HG03060 (cell line): ENCODE data around the gene BCL3.
"Not testable (repeated sequence)": the region's sequence is repeated elsewhere in the genome, so short reads cannot be mapped to it uniquely, and the experiment has no call there.

Experiments used
- ATAC-seq: cut with Tn5 transposase; IDR thresholded peaks from one replicate; pipeline ENCODE4 v1.9.1; 2021; ENCODE audit warnings: low read depth, moderate number of reproducible peaks; ENCODE audit not compliant: unreplicated experiment

BCL3 gene

DNA sequence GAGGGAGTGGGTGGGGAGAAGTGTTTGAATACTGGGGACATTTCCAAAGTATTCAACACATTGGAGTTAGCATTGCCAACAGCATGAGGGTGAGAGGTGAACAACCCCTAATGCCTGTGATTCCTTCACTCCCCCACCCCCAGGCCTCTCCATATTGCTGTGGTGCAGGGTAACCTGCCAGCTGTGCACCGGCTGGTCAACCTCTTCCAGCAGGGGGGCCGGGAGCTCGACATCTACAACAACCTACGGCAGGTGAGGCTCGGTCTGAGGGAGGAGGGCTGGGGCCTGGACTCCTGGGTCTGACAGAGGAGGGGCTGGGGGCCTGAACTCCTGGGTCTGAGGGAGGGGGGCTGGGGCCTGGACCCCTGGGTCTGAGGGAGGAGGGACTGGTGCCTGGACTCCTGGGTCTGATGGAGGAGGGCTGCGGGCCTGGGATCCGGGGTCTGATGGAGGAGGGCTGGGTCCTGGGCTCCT is 7.6 kb downstream of the BCL3 start:
- ATAC-seq = no peak

DNA sequence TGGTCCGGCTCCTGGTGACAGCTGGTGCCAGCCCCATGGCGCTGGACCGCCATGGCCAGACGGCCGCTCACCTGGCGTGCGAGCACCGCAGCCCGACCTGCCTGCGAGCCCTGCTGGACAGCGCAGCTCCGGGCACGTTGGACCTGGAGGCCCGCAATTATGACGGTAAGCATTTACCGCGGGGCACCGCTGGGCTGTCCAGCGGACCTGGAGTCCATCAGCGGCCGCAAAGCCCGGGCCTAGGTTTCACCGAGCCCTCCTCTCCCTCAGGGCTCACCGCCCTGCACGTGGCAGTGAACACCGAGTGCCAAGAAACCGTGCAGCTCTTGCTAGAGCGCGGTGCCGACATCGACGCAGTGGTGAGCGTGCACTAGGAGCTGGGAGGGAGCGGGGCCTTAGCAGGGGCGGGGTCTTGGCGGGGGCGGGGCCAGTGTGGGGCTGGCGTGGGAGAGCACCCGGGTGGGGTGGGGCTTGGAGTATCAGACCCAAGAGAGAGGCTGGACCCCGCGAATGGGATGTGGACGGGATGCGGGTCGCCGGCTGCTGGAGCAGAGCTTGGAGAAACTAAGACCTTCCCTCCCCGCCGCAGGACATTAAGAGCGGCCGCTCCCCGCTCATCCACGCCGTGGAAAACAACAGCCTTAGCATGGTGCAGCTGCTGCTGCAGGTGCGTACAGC is 8.7 kb downstream of the BCL3 start:
- no peak for ATAC-seq

DNA sequence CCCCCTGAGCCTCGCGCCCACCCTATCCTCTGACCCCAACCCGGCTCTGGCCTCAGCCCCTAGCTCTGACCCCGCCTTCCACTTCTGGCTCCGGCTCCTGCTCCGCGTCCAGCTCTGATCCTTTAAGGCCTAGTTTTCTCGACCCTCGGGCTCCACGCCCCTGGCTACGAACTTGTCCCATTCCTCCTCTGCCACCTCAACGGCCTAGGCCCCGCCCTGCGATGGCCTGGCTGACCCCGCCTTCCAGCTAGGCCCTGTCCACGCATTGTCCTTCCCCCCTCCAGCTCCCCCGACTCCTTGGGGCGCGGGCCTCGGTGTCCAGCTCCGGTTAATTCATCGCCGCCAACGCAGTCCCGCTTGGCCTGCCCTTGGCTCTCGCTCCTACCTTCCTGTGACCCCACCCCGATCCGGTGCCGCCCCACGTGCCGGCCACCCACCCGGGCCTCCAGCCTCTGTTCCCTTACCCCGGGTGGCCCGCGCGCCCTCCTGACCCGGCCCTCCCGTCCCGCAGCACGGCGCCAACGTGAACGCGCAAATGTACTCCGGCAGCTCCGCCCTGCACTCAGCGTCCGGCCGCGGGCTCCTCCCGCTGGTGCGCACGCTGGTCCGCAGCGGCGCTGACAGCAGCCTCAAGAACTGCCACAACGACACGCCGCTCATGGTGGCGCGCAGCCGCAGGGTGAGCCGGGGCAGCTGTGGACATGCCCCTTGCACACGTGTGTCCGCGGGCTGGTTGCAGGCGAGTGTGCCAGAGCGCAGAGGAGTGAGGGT is 9.4 kb downstream of the BCL3 start:
- no peak for ATAC-seq

DNA sequence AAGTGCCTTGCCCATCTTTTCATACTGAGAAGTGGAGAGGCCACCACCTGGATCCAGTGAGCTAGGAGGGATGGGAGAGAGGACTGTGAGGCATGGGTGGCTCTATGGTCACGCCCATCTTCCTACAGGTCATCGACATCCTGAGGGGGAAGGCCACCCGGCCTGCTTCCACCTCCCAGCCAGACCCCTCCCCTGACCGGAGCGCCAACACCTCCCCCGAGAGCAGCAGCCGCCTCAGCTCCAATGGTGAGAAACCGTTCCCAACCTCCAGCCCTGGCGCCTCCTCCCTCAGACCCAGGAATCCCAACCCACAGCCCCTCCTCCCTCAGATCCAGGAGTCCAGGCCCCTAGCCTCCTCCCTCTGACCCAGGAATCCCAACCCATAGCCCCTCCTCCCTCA is 10.1 kb downstream of the BCL3 start:
- no peak for ATAC-seq

DNA sequence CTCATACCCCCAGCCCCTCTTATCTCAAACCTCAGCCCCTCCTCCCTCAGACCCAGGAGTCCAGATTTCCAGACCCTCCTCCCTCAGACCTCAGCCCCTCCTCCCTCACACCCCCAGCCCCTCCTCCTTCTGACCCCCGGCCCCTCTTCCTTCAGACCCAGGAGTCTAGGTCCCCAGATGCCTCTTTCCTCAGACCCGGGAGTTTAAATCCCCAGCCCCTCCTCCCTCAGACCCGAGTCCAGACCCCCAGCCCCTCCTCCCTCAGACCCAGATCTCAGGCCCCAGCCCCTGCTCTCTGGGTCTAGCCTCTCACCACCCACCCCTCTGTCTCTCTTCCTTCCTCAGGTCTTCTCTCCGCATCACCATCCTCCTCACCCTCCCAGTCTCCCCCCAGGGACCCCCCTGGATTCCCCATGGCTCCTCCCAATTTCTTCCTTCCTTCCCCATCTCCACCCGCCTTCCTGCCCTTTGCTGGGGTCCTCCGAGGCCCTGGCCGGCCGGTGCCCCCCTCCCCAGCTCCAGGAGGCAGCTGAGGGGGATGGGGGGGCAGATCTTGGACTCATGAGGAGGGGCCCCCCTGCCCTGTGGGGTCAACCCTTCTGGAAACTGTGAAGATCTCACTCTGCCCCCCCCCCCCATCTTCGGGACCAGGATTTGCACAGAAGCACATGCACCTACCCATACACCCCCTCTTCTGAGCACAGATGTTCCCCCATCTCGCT is 10.7 kb downstream of the BCL3 start:
- ATAC-seq = no peak

DNA sequence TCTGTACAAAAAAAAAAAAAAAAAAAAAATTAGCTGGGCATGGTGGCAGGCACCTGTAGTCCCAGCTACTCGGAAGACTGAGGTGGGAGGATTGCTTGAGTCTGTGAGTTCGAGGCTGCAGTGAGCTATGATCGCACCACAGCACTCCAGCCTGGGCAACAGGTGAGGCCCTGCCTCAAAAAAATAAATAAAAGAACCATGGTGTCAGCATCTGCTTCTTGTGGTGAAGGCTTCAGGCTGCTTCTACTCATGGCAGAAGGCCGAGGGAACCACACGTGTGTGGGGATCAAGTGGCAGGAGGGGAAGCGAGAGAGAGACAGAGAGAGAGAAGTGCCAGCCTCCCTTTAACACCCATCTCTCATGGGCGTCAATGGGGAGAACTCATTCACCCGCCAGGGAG is 13.5 kb downstream of the BCL3 start:
- no peak for ATAC-seq

DNA sequence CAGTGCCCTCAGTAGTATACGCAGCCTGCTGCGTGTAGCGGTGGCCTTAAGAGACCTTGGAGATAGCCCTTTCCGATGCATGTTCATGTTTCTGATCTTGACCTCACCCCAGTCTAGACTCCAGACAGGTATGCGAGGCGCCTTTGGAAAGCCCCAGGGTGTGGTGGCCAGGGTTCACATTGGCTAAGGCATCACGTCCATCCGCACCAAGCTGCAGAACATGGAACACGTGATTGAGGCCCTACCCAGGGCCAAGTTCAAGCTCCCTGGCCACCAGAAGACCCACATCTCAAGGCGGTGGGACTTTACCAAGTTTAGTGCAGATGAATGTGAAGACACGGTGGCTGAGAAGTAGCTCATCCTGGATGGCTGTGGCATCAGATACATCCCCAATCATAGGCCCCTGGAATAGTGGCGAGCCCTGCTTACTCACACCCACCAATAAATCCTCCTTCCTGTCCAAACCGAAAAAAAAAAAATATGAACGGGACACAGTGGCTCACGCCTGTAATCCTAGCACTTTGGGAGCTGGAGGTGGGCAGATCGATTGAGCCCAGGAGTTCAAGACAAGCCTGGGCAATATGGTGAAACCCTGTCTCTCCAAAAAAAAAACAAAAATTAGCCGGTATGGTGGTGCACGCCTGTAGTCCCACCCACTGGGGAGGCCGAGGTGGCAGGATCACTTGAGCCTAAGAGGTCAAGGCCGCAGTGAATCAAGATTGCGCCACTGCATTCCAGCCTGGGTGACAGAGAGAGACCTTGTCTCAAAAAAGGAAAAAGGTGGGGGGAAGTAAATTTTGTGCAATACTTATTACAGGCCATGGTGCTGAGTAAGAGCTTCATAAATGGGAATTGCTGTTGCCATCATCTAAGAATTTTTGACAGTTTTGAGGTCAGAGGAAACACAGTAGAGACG is 16.8 kb downstream of the BCL3 start:
- ATAC-seq = no peak

DNA sequence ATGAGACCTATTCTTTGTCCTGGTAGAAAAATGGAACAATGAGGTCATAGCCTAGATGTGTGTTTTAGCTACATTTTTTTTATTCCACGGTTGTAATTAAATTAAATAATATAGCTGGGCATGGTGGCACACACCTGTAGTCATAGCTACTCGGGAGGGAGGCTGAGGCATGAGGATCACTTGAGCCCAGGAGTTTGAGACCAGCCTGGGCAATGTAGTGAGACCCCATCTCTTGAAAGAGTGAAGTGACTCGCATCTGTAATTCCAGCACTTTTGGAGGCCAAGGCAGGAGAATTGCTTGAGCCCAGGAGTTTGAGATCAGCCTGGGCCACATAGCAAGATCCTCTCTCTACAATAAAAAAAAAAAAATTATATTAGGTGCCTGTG is 17.4 kb downstream of the BCL3 start:
- no peak for ATAC-seq

DNA sequence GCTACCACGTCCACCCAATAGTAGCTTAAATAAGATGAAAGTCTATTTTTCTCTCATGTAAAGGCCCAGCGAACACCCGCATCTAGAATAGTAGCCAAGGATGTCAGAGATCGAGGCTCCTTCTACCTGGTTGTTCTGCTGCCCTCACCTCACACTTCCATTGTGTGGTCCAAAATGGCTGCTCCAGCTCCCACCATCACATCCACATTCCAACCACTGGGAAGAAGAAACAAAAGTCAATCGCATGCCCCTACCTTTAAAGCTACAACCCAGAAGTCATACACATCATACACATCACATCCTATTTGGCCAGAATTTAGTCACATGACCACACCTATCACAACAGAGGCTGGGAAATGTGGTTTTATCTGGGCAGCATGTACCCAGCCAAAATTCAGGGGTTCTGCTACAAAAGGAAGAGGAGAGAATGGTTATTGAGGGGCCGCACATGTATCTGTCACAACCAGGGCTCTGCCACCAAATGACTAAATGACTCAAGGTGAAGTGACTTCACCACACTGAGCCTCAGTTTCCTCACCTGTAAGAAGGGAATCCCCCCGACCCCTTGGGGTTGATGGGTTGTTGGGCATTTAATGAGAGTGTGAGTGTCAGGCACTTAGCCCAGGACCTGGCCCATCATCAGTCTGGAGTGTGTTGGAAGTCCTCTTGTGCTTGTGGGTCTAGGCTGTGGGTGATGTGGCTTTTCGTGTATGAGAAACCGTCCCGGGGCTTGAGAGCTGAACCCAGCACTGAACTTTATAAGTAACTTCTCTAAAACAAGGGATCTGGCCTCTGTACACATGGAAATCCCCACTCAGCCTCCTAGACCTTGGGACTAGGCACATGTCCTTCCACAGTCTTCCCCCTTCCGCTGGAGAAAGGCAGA is 19.0 kb downstream of the BCL3 start:
- ATAC-seq = no peak

DNA sequence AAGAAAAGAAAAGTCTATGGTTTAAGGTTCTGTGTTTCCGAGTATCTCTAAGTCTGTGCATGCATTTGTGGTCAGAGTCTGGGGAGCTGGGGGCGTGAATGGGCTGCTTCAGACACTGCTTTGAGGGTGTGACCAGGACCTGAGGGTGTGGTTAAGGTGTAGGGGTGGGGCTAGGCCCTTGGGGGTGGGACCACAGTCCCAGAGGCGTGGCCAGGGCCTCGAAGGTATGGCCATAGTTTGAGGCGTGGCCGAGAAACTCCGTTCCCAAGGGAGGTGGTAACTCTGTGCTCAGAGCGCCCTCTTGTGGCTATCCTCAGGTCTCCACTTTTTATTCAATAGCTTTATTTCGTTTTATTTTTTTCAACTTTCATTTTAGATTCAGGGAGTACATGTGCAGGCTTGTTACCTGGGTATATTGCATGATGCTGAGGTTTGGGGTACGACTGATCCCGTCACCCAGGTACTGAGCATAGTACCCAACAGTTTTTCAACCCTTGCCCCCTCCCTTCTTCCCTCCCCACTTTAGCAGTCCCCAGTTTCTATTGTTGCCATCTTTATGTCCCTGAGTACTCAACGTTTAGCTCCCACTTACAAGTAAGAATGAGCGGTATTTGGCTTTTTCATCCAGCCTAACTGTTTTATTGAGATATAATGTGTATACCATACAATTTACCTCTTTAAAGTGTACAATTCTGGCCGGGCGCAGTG is 22.2 kb downstream of the BCL3 start:
- peak; percentile 76 for ATAC-seq

DNA sequence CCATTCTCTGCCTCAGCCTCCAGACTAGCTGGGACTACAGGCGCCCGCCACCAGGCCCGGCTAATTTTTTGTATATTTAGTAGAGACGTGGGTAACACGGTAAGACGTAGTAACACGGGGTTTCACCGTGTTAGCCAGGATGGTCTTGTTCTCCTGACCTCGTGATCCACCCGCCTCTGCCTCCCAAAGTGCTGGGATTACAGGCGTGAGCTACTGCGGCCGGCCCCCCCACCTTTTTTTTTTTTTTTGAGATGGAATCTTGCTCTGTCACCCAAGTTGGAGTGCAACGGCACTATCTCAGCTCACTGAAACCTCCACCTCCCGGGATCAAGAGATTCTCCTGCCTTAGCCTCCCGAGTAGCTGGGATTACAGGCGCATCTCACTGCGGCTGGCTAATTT is 23.6 kb downstream of the BCL3 start:
- ATAC-seq = not testable (repeated sequence)

DNA sequence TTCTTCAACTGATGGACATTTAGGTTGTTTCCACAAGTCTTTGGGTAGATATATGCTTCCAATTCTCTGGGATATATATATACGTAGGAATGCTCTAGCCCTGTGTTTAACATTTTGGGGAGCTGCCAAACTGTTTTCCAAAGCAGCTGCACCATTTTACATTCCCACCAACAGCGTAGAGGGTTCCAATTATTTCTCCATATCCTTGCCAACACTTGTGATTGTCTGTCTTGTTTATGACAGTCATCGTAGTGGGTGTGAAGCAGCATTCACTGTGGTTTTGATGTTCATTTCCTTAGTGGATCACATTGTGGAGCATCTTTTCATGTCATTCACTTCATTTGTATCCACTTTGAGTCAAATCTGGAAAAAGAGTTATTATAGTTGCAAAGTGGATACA is 24.5 kb downstream of the BCL3 start:
- ATAC-seq = no peak

DNA sequence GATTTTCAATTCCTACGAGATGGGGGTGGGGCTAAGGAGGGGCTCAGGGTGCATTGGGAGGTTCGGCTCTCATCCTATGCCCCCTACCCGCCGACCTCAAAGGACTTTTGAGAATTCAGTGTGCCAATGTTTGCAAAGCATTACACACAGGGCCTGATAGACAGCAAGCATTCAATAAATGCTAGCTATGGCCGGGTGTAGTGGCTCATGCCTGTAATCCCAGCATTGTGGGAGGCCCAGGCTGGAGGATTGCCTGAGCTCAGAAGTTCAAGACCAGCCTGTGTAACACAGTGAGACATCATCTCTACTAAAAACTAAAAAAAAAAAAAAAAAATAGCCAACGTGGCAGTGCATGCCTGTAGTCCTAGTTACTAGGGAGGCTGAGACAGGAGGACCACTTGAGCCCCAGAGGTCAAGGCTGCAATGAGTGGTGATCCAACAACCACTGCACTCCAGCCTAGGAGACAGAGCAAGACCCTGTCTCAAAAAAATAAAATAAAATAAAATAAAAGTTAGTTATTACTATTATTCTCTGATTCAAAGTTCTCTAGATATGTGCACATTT is 27.2 kb downstream of the BCL3 start:
- ATAC-seq = no peak

DNA sequence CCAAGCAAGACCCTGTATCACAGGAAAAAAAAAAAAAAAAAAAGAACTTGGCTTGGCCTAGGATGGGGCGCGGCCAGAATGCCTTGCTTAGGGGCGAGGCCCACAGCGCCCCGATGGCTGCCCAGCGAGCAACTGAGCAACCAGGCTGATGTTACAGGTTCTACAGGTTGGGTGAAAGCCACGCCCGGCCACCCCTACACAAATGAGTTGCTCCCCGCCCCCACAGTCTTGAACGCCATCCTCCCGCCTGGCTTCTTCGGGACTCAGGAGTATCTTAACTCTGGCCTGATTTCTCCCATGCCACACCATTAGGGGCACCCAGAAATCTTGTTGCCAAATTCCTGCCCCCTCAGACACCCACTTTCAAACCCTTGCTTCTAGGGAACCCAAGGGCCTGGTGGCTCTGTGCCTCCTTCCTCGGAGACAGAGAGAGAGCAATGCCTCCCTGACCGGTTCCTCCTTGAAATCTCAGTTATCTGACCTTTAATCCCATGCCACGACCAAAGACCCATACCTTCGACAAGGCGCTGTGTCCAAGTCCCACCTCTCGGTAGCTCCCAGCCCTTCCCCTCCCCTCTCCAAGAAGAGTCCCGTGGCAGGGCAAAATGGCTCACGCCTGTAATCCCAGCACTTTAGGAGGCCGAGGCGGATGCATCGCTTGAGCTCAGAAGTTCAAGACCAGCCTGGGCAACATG is 28.0 kb downstream of the BCL3 start:
- no peak for ATAC-seq

DNA sequence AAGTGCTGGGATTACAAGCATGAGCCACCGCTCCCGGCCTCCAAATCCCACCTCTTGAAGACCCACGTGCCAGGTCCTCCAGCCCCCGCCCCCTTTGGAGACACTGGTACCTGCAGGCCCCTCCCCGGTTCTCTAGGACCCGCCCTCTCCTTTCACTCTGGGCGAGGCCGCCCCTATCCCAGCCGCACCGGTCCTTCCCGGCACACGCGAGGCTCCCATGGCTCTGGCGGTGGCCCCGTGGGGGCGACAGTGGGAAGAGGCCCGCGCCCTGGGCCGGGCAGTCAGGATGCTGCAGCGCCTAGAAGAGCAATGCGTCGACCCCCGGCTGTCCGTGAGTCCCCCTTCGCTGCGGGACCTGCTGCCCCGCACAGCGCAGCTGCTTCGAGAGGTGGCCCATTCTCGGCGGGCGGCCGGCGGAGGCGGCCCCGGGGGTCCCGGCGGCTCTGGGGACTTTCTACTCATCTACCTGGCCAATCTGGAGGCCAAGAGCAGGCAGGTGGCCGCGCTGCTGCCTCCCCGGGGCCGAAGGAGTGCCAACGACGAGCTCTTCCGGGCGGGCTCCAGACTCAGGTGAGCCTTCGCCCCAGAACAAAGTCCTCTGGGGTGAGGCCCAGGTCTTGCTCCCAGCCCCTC is 29.3 kb downstream of the BCL3 start, which contains the start of gene CBLC:
Gene CBLC, plus strand, starts transcription at position 176 of the 633 bp plus-strand sequence. Its CDS starts 42 bp downstream, at position 218.
- ATAC-seq = no peak

DNA sequence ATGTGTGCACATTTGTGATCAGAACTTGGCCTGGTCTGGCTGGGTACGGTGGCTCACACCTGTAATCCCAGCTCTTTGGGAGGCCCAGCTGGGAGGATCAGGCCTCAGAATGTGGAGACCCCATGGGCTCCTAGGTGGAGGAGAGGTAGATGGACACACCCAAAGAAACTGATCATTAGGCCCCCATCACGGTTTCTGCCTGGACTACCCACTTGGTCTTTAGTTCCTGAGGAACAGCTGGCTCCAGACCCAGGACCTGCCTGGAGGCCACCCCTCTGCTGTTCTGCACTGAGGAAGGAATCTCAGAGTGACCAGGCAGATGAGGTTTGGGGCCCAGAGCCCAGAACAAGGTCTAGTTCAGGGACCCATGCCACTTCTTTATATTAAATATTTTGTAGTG is 30.6 kb downstream of the BCL3 start:
- no peak for ATAC-seq

DNA sequence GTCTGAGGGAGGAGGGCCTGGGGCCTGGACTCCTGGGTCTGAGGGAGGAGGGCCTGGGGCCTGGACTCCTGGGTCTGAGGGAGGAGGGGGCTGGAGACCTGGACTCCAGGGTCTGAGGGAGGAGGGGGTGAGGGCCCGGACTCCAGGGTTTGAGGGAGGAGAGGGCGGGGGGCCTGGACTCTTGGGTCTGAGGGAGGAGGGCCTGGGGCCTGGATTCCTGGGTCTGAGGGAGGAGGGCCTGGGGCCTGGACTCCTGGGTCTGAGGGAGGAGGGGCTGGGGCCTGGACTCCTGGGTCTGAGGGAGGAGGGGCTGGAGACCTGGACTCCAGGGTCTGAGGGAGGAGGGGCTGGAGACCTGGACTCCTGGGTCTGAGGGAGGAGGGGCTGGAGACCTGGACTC is 33.2 kb downstream of the BCL3 start:
- not testable (repeated sequence) for ATAC-seq
